Right atrium auricular region (tissue), 2 donors: ENCODE data around the gene DBNDD1. TPM values are rescaled to one million over a fixed set of nuclear protein-coding genes. Genes with fewer than 3 reads are reported as not detected.
"Not testable (repeated sequence)": the region's sequence is repeated elsewhere in the genome, so short reads cannot be mapped to it uniquely, and the experiment has no call there.

Source experiments
- DNase-seq: peaks from one replicate; pipeline ENCODE4 v3.0.0-alpha.2; 2019; ENCODE audit warnings: low spot score
- H3K27ac ChIP-seq, 2 donors: fragments of 200-600 bp; sonication (generic); 1 replicate in 1 of 2; 2 replicates in 1 of 2; pipeline ENCODE4 v1.5.1; 2016 to 2019
- H3K27me3 ChIP-seq, 2 donors: fragments of 200-600 bp; sonication (generic); one replicate each; pipeline versions ENCODE4 v1.5.1 to v1.6.0; 2017 to 2019
- H3K36me3 ChIP-seq: fragments of 200-600 bp; sonication (generic); one replicate; pipeline ENCODE4 v1.5.1; 2016
- H3K4me1 ChIP-seq, 2 donors: fragments of 200-600 bp; sonication (generic); one replicate each; pipeline versions ENCODE4 v1.5.1 to v1.6.0; 2017 to 2019
- H3K4me3 ChIP-seq, 2 donors: fragments of 200-600 bp; sonication (generic); 1 replicate in 1 of 2; 2 replicates in 1 of 2; pipeline ENCODE4 v1.5.1; 2017 to 2019; ENCODE audit warnings: mild to moderate bottlenecking in 1 of 2, moderate library complexity in 1 of 2
- H3K9me3 ChIP-seq, 2 donors: fragments of 200-600 bp; sonication (generic); one replicate each; pipeline ENCODE4 v1.5.1; 2019
- total RNA-seq, 2 donors: library from RNA; depleted of rRNA; stranded (reverse); fragments of >200 nt; gene quantifications; one replicate each; pipeline ENCODE4 v1.1.0, GENCODE V29; 2016
- TF ChIP-seq, protein P1 (sequence below), 2 donors: fragments of 200-600 bp; sonication (generic); IDR thresholded peaks; one replicate each; pipeline ENCODE4 v1.5.1; 2019; ENCODE audit warnings: antibody characterized with exemption in 2 of 2

DBNDD1 gene, protein sequence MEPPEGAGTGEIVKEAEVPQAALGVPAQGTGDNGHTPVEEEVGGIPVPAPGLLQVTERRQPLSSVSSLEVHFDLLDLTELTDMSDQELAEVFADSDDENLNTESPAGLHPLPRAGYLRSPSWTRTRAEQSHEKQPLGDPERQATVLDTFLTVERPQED
- 1 to 10 TPM; 2.9 to 6.2 TPM for total RNA-seq

GRCh38 chr16:90018652-90019542 is at the start of gene DBNDD1:
DBNDD1 (minus strand) TSS chr16:90019456; CDS start chr16:90019341, 115 bp downstream.
- TF ChIP-seq, protein P1, sequence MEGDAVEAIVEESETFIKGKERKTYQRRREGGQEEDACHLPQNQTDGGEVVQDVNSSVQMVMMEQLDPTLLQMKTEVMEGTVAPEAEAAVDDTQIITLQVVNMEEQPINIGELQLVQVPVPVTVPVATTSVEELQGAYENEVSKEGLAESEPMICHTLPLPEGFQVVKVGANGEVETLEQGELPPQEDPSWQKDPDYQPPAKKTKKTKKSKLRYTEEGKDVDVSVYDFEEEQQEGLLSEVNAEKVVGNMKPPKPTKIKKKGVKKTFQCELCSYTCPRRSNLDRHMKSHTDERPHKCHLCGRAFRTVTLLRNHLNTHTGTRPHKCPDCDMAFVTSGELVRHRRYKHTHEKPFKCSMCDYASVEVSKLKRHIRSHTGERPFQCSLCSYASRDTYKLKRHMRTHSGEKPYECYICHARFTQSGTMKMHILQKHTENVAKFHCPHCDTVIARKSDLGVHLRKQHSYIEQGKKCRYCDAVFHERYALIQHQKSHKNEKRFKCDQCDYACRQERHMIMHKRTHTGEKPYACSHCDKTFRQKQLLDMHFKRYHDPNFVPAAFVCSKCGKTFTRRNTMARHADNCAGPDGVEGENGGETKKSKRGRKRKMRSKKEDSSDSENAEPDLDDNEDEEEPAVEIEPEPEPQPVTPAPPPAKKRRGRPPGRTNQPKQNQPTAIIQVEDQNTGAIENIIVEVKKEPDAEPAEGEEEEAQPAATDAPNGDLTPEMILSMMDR (IDR thresholded peaks at IDR 0.05) = no peak
- H3K4me1 ChIP-seq = peaks cover 0 to 34% of the 10 kb centered on the region in 2 donors

DNA sequence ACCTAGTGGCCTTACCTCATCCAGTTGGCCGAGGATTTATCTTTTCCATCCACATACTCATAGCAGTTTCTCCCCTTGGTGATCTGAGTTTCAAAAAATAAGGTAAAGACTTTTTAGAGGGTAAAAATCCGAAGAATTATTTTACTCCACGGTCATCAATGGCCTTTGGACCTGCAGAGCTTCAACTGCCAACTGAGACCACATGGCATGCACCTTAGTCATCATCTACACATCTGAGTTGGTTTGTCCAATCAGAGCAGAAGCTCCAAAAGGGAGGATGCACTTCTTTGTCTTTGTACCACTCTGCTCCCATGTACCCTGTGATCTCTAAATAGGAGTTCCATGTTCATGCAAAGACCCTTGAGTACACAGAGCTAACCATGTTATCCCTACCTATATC is 42.2 kb upstream of the DBNDD1 start:
- Histone ChIP-seq H3K4me3 (no peak overlapping the region), H3K27me3 (no peaks in the 10 kb centered on the region), H3K9me3 (no peaks in the 10 kb centered on the region), H3K27ac (no peak overlapping the region), H3K4me1 (no peaks in the 10 kb centered on the region), H3K36me3 (no peaks in the 10 kb centered on the region)
- TF ChIP-seq, protein P1 (IDR thresholded peaks at IDR 0.05) = no peak
- DNase-seq = no peak

More at GRCh38 chr16:90018652-90019542, at the start of gene DBNDD1:
- Histone ChIP-seq H3K27me3 (no peaks in the 10 kb centered on the region), H3K36me3 (no peaks in the 10 kb centered on the region), H3K9me3 (no peaks in the 10 kb centered on the region), H3K27ac (peak within 1 kb of the TSS in 1 of 2 donors; percentile 48), H3K4me3 (peak within 1 kb of the TSS; percentile 68 to 76)
- DNase-seq = no peak

DNA sequence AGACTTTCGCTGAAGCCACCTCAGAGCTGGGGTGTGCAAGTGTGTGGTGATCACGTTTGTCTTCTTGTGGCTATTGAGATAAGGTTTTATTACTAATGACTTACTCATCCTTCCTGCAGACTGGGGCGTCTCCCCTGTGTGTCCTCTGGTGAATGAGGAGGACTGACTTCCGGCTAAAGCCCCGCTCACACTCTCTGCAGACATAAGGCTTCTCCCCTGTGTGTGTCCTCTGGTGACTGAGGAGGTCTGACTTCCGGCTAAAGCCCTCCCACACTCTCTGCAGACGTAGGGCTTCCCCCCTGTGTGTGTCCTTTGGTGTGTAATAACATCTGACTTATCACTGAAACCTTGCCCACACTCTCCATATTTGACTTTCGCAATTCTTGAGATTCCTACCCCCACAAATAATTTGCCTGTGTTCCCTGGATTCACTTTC is 38.5 kb upstream of the DBNDD1 start:
- H3K27ac ChIP-seq = no peak overlapping the region
- H3K9me3 ChIP-seq = peaks cover 0 to 14% of the 10 kb centered on the region in 2 donors
- H3K36me3 ChIP-seq = no peaks in the 10 kb centered on the region
- H3K4me1 ChIP-seq = no peaks in the 10 kb centered on the region
- H3K27me3 ChIP-seq = no peaks in the 10 kb centered on the region
- TF ChIP-seq, protein P1 (IDR thresholded peaks at IDR 0.05) = no peak
- no peak for DNase-seq
- no peak overlapping the region for H3K4me3 ChIP-seq

DNA sequence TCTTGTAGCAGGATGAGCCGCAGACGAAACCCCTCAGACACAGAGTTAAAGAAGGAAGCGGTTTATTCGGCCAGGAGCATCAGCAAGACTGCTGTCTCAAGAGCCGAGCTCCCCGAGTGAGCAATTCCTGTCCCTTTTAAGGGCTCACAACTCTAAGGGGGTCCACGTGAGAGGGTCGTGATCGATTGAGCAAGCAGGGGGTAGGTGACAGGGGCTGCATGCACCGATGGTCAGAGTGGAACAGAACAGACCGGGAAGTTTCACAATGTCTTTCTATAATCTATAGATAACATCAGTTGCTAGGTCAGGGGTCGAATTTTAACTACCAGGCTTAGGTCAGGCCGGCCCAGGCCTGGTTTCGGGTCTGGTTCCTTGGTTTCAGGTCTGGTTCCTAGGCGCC is 37.3 kb upstream of the DBNDD1 start:
- H3K4me3 ChIP-seq, DNase-seq, H3K27ac ChIP-seq, H3K4me1 ChIP-seq, H3K36me3 ChIP-seq, H3K27me3 ChIP-seq: not testable (repeated sequence)
- H3K9me3 ChIP-seq = peaks cover 0 to 14% of the 10 kb centered on the region in 2 donors

DNA sequence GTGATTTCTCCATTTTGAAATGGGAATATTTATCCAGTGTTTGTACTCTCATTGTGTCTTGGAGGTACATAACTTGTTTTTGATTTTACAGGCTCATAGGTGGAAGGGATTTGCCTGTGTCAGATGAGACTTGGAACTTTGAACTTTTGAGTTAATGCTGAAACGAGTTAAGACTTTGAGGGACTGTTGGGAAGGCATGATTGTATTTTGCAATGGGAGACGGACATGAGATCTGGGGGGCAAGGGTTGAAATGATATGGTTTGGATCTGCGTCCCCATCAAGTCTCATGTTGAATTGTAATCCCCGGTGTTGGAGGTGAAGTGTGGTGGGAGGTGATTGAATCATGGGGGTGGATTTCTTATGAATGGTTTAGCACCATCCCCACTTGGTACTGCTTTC is 36.1 kb upstream of the DBNDD1 start:
- no peak overlapping the region for H3K27ac ChIP-seq

DNA sequence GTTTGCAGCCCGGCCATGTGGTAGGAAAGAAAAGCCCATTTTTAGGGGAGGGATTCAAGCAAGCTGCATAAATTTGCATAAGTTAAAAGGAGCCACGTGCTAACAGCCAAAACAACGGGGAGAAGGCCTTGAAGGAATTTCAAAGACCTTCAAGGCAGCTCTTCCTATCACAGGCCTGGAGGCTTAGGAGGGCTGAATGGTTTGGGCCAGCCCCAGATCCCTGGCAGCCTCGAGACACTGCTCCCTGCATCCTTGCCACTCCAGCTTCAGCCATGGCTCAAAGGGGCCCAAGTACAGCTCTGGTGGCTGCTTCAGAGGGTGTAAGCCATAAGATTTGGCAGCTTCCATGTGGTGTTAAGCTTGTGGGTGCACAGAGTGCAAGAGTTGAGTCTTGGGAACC is 35.3 kb upstream of the DBNDD1 start:
- no peak for DNase-seq
- no peaks in the 10 kb centered on the region for H3K27me3 ChIP-seq
- no peaks in the 10 kb centered on the region for H3K4me1 ChIP-seq
- TF ChIP-seq, protein P1 (IDR thresholded peaks at IDR 0.05) = no peak
- H3K9me3 ChIP-seq = peaks cover 0 to 14% of the 10 kb centered on the region in 2 donors
- no peak overlapping the region for H3K27ac ChIP-seq
- no peak overlapping the region for H3K4me3 ChIP-seq
- H3K36me3 ChIP-seq = no peaks in the 10 kb centered on the region

More for the DNA sequence above, 36.1 kb upstream of the DBNDD1 start:
- DNase-seq = no peak
- no peaks in the 10 kb centered on the region for H3K4me1 ChIP-seq
- no peaks in the 10 kb centered on the region for H3K27me3 ChIP-seq
- H3K36me3 ChIP-seq = no peaks in the 10 kb centered on the region
- peaks cover 0 to 14% of the 10 kb centered on the region in 2 donors for H3K9me3 ChIP-seq
- TF ChIP-seq, protein P1 (IDR thresholded peaks at IDR 0.05) = no peak
- H3K4me3 ChIP-seq = no peak overlapping the region
